C4-2B (cell line): ENCODE measurements around the gene PPP1R12B.

Experiments
- ZFX ChIP-seq: fragments of 450-650 bp; IDR thresholded peaks from 2 replicates; pipeline ENCODE4 v1.6.1; 2017
- TF ChIP-seq, protein P1 (sequence below): fragments of 450-650 bp; conservative IDR thresholded peaks from 2 replicates; pipeline ENCODE4 v1.5.1; 2017; ENCODE audit warnings: mild to moderate bottlenecking

DNA sequence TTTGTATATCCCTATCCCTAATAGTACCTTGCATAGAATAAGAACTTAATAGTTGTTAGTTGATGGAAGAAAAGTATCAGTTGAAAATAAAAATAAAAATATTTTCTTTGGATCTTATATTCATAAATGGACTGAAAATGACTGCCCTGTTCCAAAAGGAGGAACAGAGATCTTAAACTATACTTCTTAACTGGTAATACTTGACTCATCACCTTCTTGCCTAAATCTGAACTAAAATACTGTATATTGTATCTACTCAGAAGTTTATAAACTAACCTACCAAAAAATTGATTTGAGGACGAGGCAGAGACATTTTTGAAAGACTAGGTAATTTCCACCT is 182.9 kb downstream of the PPP1R12B start:
- TF ChIP-seq, protein P1, sequence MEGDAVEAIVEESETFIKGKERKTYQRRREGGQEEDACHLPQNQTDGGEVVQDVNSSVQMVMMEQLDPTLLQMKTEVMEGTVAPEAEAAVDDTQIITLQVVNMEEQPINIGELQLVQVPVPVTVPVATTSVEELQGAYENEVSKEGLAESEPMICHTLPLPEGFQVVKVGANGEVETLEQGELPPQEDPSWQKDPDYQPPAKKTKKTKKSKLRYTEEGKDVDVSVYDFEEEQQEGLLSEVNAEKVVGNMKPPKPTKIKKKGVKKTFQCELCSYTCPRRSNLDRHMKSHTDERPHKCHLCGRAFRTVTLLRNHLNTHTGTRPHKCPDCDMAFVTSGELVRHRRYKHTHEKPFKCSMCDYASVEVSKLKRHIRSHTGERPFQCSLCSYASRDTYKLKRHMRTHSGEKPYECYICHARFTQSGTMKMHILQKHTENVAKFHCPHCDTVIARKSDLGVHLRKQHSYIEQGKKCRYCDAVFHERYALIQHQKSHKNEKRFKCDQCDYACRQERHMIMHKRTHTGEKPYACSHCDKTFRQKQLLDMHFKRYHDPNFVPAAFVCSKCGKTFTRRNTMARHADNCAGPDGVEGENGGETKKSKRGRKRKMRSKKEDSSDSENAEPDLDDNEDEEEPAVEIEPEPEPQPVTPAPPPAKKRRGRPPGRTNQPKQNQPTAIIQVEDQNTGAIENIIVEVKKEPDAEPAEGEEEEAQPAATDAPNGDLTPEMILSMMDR, result no peak
- no peak for TF ChIP-seq ZFX
